Stomach smooth muscle (tissue), 2 donors: ENCODE measurements around the gene ARHGEF28.

Experiments used
- H3K27ac ChIP-seq: one replicate; pipeline ENCODE4 v1.7.0; 2013; ENCODE audit warnings: mild to moderate bottlenecking, low read length, inconsistent platforms
- H3K27me3 ChIP-seq, 2 donors: one replicate each; pipeline ENCODE4 v1.7.0; 2013; ENCODE audit warnings: low read length in 2 of 2; ENCODE audit not compliant: insufficient read depth in 2 of 2, control insufficient read depth in 1 of 2
- H3K36me3 ChIP-seq, 2 donors: one replicate each; pipeline ENCODE4 v1.7.0; 2013; ENCODE audit warnings: low read length in 2 of 2; ENCODE audit not compliant: control insufficient read depth in 2 of 2, insufficient read depth in 2 of 2
- H3K4me1 ChIP-seq: one replicate; pipeline ENCODE4 v1.7.0; 2013; ENCODE audit warnings: low read length; ENCODE audit not compliant: control insufficient read depth, insufficient read depth
- H3K4me3 ChIP-seq, 2 donors: one replicate each; pipeline ENCODE4 v1.7.0; 2013; ENCODE audit warnings: low read length in 2 of 2
- H3K9ac ChIP-seq, 2 donors: one replicate each; pipeline ENCODE4 v1.7.0; 2013; ENCODE audit warnings: low read length in 2 of 2, mild to moderate bottlenecking in 1 of 2
- H3K9me3 ChIP-seq, 2 donors: one replicate each; pipeline ENCODE4 v1.7.0; 2013; ENCODE audit warnings: low read length in 2 of 2; ENCODE audit not compliant: control insufficient read depth in 2 of 2
- donor health status: healthy.
- donor health status: Pancreatic carcinoma.

Gene ARHGEF28

DNA sequence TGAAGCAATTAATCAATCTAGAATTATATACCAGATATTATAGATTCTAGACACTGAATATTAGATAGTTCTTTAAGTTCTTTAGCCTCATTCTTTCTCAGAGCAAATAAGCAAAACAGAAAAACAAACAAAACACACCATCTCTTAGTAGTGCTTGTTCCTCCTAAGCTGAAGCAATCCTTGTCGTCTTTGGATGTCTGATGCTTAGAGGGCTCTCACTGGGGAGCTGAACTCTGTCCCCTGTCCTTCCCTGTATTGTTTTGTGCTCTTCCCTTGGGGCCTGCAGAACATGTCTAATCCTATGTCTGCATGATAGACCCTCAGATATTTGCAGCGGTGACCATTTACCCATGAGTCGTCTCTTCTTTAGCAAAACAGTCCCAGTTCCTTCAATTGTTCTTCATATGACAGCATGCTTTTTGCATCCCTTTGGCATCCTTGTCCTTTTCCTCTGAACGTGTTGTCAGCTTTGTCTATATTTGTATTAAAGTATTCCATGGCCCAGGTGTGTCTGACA is 114.3 kb downstream of the ARHGEF28 start:
- H3K27me3 ChIP-seq = no peaks in the 10 kb centered on the region
- no peak overlapping the region for H3K27ac ChIP-seq
- no peak overlapping the region for H3K4me3 ChIP-seq
- H3K36me3 ChIP-seq = no peaks in the 10 kb centered on the region
- H3K9me3 ChIP-seq = no peaks in the 10 kb centered on the region
- no peaks in the 10 kb centered on the region for H3K4me1 ChIP-seq
- H3K9ac ChIP-seq = no peak overlapping the region

DNA sequence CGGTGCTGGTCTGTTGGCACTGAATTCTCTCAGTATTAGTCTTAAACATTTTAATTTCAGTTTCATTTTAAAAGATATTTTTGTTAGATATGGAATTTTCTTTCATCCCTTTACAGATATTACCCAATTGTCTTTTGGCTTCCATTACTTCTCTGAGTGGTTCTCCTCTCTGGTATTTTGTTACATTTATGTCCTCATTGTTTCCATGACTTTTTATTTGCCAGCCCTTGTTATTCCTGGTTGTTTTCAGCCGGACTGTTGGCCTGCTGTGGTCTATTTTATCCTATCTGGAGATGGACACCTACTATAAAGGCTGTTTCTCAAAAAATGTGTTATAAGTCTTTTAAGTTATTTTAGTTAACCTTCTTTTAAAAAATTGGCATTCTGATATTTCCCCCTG is 117.2 kb downstream of the ARHGEF28 start:
- no peaks in the 10 kb centered on the region for H3K4me1 ChIP-seq
- H3K9me3 ChIP-seq = no peaks in the 10 kb centered on the region
- no peaks in the 10 kb centered on the region for H3K36me3 ChIP-seq
- no peak overlapping the region for H3K4me3 ChIP-seq
- no peaks in the 10 kb centered on the region for H3K27me3 ChIP-seq
- no peak overlapping the region for H3K9ac ChIP-seq
- no peak overlapping the region for H3K27ac ChIP-seq

DNA sequence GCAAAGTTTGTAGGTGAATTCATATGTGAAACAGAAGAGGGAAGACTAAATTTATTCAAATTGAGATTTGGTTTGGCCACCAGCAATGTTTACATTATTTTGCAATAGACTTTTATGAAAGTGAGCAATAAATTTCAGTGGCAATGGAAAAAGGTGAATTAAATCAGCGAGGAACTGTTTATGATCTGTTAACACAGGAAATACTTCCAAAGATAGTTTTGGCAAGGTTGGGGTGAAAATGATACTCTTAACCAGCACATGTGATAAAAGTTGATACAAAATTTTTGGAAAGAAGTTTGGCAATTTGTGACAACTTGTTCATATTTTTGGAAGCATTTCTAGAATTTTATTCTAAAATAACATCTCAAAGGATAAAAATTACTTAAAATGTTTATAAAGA is 119.8 kb downstream of the ARHGEF28 start:
- Histone ChIP-seq H3K27ac (no peak overlapping the region), H3K4me1 (peaks cover 10% of the 10 kb centered on the region), H3K9ac (no peak overlapping the region), H3K36me3 (no peaks in the 10 kb centered on the region), H3K27me3 (no peaks in the 10 kb centered on the region), H3K9me3 (no peaks in the 10 kb centered on the region), H3K4me3 (no peak overlapping the region)

DNA sequence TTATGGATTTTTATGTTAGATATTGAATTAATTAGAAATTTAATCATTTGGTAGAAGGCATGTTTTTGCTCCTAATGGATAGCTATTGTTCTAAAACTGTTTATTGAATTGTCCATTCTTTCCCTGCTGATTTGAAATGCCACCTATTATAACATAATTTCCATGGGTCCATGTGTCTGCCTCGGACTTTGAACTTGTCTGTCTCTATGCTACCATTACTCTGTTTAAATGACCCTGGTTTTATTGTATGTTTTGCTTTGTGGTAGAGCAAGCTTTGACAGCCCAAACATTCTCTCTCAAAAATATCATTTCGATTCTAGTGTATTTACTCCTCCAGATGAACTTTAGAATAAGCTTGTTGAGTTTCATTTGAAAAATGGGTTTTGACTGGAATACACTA is 120.6 kb downstream of the ARHGEF28 start:
- Histone ChIP-seq H3K36me3 (no peaks in the 10 kb centered on the region), H3K4me3 (no peak overlapping the region), H3K27me3 (no peaks in the 10 kb centered on the region), H3K27ac (no peak overlapping the region), H3K4me1 (peaks cover 10% of the 10 kb centered on the region), H3K9me3 (no peaks in the 10 kb centered on the region), H3K9ac (no peak overlapping the region)

DNA sequence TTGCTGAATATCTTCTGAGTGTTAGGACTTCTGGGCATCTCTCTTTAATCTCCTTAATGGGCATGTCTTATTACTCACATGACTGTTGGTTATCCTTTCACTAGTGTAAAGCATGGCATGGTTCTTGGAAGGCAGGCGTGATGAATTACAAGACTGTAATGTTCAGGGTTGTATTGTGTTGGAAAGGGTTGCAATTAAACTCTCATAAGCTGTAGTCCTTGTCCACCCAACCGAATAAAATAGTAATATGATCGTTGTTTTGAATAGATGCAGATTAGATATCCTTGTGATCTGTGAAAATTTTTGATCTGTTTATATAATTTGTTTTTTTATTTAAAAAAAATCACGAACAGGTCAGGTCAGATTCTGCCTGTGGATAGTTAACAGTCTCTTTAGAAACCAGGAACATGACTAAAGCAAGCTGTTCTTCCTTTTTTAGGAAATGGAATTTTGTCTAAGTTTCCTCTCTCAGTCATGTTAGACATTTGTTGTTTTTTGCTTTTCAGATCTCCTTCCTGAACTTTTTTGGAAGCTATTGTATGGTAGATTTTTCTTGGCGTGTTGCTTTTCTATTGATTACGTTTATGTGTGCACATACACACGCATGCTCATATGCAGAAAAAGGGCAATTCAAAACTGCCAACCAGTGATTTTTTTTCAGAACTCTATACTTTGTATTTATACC is 121.8 kb downstream of the ARHGEF28 start:
- Histone ChIP-seq H3K4me1 (peaks cover 10% of the 10 kb centered on the region), H3K9me3 (no peaks in the 10 kb centered on the region), H3K36me3 (no peaks in the 10 kb centered on the region), H3K4me3 (no peak overlapping the region), H3K27ac (peak overlapping the region; percentile 32), H3K27me3 (no peaks in the 10 kb centered on the region), H3K9ac (no peak overlapping the region)

DNA sequence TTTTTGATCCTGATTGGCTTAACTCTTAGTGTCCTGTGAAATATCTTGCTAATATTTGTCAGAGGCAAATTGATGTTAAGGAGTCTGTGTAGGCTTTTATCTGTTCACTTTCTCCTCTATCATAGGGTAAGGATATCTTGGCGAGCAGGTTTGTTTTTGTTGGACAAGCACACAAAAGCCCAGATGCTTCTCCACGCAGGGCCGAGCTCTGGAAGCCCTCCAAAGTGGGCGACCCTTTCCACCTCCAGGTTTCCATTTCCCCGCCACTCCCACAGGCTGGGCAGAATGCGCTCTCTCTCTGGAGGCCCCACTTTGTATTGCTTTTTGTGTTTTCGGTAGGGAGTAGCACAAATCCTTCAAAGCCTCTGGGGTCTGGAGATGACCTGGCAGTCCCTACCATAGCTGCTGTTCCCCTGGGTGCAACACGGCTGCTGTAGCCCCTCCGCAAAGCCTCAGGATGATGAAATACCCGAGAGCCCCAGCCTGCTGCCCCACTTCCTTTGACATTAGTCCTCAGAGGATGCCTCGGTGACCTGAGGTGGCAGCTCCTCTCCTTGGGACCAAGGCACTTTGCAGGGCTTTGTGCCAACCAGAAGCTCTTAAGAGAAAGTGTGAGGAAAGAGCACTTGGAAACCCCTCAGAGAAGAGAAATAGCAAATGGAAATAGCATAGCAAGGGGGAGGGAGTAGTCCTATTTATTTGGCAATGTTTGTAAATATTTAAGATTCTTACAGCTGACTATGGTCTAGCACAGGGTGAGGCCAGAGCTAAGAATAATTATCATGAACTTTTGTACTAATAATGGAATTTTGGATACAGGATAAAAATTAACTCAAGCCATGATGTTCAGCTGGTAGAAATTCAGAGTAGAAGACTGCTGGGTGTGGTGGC is 122.8 kb downstream of the ARHGEF28 start:
- Histone ChIP-seq H3K27ac (peak overlapping the region; percentile 32), H3K4me1 (peaks cover 10% of the 10 kb centered on the region), H3K27me3 (no peaks in the 10 kb centered on the region), H3K9ac (no peak overlapping the region), H3K4me3 (peak overlapping the region in 1 of 2 donors; percentile 50), H3K36me3 (peaks cover 0 to 5% of the 10 kb centered on the region in 2 donors), H3K9me3 (no peaks in the 10 kb centered on the region)

DNA sequence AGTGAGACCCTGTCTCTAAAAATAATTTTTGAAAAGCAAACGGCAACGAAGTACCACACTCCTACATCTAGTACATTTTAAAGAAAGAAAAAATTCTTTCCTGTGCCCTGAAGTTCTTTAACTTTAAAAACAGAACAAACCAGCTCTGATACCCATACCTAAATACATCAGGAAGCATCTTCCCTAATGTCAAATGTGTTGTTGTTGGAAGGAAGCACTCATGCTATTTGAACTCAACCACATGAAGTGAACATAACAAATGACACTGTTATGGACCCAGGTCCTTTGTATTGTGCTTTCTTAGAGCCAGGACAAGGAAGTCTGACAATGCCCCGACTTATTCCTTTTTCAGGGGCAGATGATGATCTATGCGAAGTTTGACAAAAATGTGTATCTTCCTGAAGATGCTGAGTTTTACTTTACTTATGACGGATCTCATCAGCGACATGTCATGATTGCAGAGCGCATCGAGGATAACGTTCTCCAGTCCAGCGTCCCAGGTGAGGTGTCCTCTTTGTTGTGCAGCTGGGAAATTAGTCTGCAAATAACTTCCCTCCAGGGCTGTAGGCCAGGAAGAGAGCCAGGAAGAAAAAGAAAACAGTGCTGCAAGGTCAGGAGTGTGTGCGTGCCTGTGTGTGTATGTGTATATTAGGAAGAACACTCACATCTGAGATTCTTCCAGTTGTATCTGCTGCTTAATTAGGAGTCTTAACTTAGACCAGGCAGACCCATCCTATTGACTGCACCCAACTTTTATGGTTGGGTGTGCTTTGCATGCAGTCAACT is 123.7 kb downstream of the ARHGEF28 start:
- Histone ChIP-seq H3K9me3 (no peaks in the 10 kb centered on the region), H3K36me3 (peaks cover 0 to 5% of the 10 kb centered on the region in 2 donors), H3K27me3 (no peaks in the 10 kb centered on the region), H3K4me1 (peaks cover 10% of the 10 kb centered on the region), H3K27ac (peak overlapping the region; percentile 32), H3K4me3 (no peak overlapping the region), H3K9ac (no peak overlapping the region)

DNA sequence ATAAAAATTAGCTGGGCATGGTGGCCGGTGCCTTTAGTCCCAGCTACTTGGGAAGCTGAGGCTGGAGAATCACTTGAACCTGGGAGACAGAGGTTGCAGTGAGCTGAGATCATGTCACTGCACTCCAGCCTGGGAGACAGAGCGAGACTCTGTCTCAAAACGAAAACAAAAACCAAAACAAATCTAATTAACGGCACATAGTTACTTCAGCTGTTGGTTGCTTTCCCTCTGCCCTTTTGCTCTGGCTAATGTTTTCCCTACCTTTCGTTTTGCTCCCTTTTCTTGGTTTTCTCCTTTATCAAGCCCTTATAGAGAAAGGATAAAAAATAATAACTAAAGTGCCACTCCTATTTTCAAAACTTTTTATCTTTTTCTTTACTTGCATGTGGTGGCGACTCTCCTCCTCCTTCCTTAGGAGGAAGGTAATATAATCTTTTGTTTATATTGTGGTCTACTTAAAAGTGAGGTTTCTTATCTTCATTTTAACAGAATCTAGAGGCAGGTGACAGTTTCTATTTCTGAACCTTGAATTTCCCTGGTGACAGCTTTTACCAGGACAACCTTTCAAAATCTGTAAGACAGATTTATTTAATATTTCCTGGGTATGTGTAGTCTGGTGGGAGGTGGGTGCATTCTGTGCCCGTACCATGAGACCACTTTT is 125.4 kb downstream of the ARHGEF28 start:
- Histone ChIP-seq H3K4me1 (peaks cover 10% of the 10 kb centered on the region), H3K36me3 (peaks cover 0 to 5% of the 10 kb centered on the region in 2 donors), H3K9ac (no peak overlapping the region), H3K27ac (no peak overlapping the region), H3K9me3 (no peaks in the 10 kb centered on the region), H3K4me3 (no peak overlapping the region), H3K27me3 (no peaks in the 10 kb centered on the region)

DNA sequence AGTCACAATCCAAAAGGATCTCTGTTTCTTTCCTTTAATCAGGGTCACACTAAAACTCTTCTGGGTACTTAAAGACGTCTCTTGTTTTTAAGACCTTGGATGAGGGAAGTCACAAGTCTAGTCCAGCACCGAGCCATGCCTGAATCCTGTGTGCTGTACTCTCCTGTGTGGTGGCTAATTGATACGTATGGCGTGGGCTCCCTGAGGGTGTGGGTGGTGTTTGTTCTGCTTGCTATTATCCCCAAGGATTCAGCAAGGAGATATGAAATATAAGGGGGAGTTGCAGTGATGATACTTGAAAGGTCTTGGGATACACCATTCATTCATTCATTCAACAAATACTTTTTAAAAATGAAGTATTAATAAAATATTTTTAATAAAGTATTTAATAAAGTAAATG is 128.3 kb downstream of the ARHGEF28 start:
- H3K36me3 ChIP-seq = peaks cover 0 to 5% of the 10 kb centered on the region in 2 donors
- H3K9me3 ChIP-seq = no peaks in the 10 kb centered on the region
- peaks cover 5% of the 10 kb centered on the region for H3K4me1 ChIP-seq
- H3K27ac ChIP-seq = no peak overlapping the region
- H3K4me3 ChIP-seq = no peak overlapping the region
- no peak overlapping the region for H3K9ac ChIP-seq
- H3K27me3 ChIP-seq = no peaks in the 10 kb centered on the region

DNA sequence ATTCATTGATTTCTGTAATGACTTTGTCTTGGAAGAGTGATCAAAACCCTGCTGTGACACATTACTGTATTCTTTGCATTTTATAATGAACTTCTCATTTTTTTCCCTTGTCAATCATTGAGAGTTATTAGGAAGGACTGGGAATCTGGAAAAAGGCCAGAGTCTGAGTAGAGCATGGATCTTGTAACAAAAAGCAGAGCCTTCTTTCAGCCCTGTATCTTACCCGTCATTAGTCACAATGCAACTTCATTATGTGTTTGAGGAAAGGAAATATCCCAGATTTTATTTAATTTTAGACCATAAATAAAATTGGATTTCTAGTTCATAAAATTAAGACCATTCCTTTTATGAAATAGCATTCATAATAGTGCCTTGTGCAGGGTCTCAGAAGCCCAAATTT is 131.4 kb downstream of the ARHGEF28 start:
- no peak overlapping the region for H3K9ac ChIP-seq
- no peaks in the 10 kb centered on the region for H3K27me3 ChIP-seq

More for the DNA sequence above, 131.4 kb downstream of the ARHGEF28 start:
- Histone ChIP-seq H3K9me3 (no peaks in the 10 kb centered on the region), H3K4me3 (no peak overlapping the region), H3K36me3 (peaks cover 0 to 5% of the 10 kb centered on the region in 2 donors), H3K27ac (no peak overlapping the region), H3K4me1 (no peaks in the 10 kb centered on the region)
